CD4-positive, alpha-beta memory T cell (primary cell): ENCODE measurements around the gene LGI1. TPM values are rescaled to one million over a fixed set of nuclear protein-coding genes. Genes with fewer than 3 reads are reported as not detected.

Experiments
- CTCF ChIA-PET: fragments of 350-600 bp; sonication (Branson Sonifier 250); formaldehyde crosslinking; loops from one replicate; lab custom pipeline; 2021; ENCODE audit warnings: inconsistent platforms; ENCODE audit not compliant: partially characterized antibody; lab: Charles Lee
- POLR2A ChIA-PET: fragments of 350-600 bp; sonication (Branson Sonifier 250); formaldehyde crosslinking; loops from one replicate; lab custom pipeline; 2021; ENCODE audit not compliant: partially characterized antibody; lab: Charles Lee
- DNase-seq, 5 donors: peaks; one replicate each; pipeline versions ENCODE4 v3.0.0 to v3.0.0-alpha.2; 2020 to 2022; ENCODE audit warnings: mixed read lengths in 1 of 5
- H3K27ac ChIP-seq: one replicate; pipeline ENCODE4 v1.7.0; 2013; ENCODE audit warnings: low read depth, low read length
- H3K27me3 ChIP-seq: 2 replicates; pipeline ENCODE4 v1.7.0; 2013; ENCODE audit warnings: mild to moderate bottlenecking, low read length, moderate library complexity; ENCODE audit not compliant: insufficient read depth
- H3K36me3 ChIP-seq: 2 replicates; pipeline ENCODE4 v1.7.0; 2013; ENCODE audit warnings: mild to moderate bottlenecking, low read length, moderate library complexity; ENCODE audit not compliant: insufficient read depth
- H3K4me1 ChIP-seq: 2 replicates; pipeline ENCODE4 v1.7.0; 2013; ENCODE audit warnings: mild to moderate bottlenecking, low read length, moderate library complexity; ENCODE audit not compliant: insufficient read depth
- H3K4me3 ChIP-seq, 2 donors: one replicate each; pipeline ENCODE4 v1.7.0; 2013; ENCODE audit warnings: low read length in 2 of 2, mild to moderate bottlenecking in 1 of 2
- H3K9me3 ChIP-seq, 2 donors: one replicate each; pipeline ENCODE4 v1.7.0; 2013; ENCODE audit warnings: low read length in 2 of 2, control low read depth in 1 of 2; ENCODE audit not compliant: control insufficient read depth in 1 of 2
- H3K27ac Mint-ChIP-seq, 7 donors: one replicate each; pipeline ENCODE4 v1.8.0; 2020 to 2021; ENCODE audit warnings: mixed read lengths in 7 of 7, mild to moderate bottlenecking in 6 of 7, inconsistent platforms in 3 of 7, moderate library complexity in 3 of 7
- H3K27me3 Mint-ChIP-seq, 2 donors: one replicate each; pipeline ENCODE4 v1.8.0; 2020 to 2021; ENCODE audit warnings: mixed read lengths in 2 of 2
- H3K36me3 Mint-ChIP-seq, 2 donors: one replicate each; pipeline ENCODE4 v1.8.0; 2020 to 2021; ENCODE audit warnings: mixed read lengths in 2 of 2, inconsistent platforms in 1 of 2, mild to moderate bottlenecking in 1 of 2
- H3K4me1 Mint-ChIP-seq, 4 donors: one replicate each; pipeline ENCODE4 v1.8.0; 2020 to 2021; ENCODE audit warnings: mixed read lengths in 4 of 4, mild to moderate bottlenecking in 1 of 4
- H3K4me3 Mint-ChIP-seq, 8 donors: one replicate each; pipeline ENCODE4 v1.8.0; 2020 to 2021; ENCODE audit warnings: mixed read lengths in 8 of 8, mild to moderate bottlenecking in 7 of 8, moderate library complexity in 6 of 8, inconsistent platforms in 3 of 8
- H3K9me3 Mint-ChIP-seq, 8 donors: one replicate each; pipeline ENCODE4 v1.8.0; 2020 to 2021; ENCODE audit warnings: mixed read lengths in 8 of 8, mild to moderate bottlenecking in 5 of 8, inconsistent platforms in 3 of 8, moderate library complexity in 1 of 8
- intact Hi-C: fragments of 100-400 bp; cut with micrococcal nuclease; formaldehyde crosslinking; loops from one replicate; pipeline ENCODE4 v1.15.1; 2023
- polyA plus RNA-seq, 2 donors: library from polyadenylated mRNA; unstranded; fragments of 300-500 nt; fragmentation: Illumina TruSeq; gene quantifications; one replicate each; pipeline ENCODE4 v1.2.3, GENCODE V29; 2021
- total RNA-seq, 2 experiments: library from RNA; stranded (reverse); gene quantifications; one replicate each; pipeline ENCODE4 v1.2.3, GENCODE V29; 2021

LGI1 gene
- total and polyA plus RNA-seq, 4 experiments from 2014 or later, result not detected

GRCh38 chr10:93766918-93767317 is 9.2 kb downstream of the LGI1 start:
- peaks cover 20 to 25% of the 10 kb centered on the region in 2 donors for H3K27me3 Mint-ChIP-seq
- no peak overlapping the region for H3K27ac Mint-ChIP-seq
- no peak overlapping the region for H3K4me3 ChIP-seq
- no peaks in the 10 kb centered on the region for H3K27me3 ChIP-seq
- peaks cover 0 to 3% (median 0%) of the 10 kb centered on the region in 4 donors for H3K4me1 Mint-ChIP-seq
- H3K36me3 Mint-ChIP-seq, result no peaks in the 10 kb centered on the region
- intact Hi-C loops, result no loop called here
- H3K9me3 Mint-ChIP-seq, result peaks cover 0 to 3% (median 0%) of the 10 kb centered on the region in 8 donors
- H3K27ac ChIP-seq, result no peak overlapping the region
- DNase-seq, result no peak
- H3K4me3 Mint-ChIP-seq, result no peak overlapping the region
- no peaks in the 10 kb centered on the region for H3K4me1 ChIP-seq
- ChIA-PET POLR2A (no interaction called here), CTCF (no interaction called here)
- H3K9me3 ChIP-seq, result no peaks in the 10 kb centered on the region
- H3K36me3 ChIP-seq, result no peaks in the 10 kb centered on the region

- no peak for DNase-seq
- Histone ChIP-seq H3K36me3 (no peaks in the 10 kb centered on the region), H3K9me3 (no peaks in the 10 kb centered on the region), H3K4me3 (no peak overlapping the region), H3K4me1 (no peaks in the 10 kb centered on the region), H3K27ac (no peak overlapping the region), H3K27me3 (no peaks in the 10 kb centered on the region)
- no peak overlapping the region for H3K4me3 Mint-ChIP-seq
- H3K27ac Mint-ChIP-seq, result no peak overlapping the region
- peaks cover 0 to 3% (median 0%) of the 10 kb centered on the region in 4 donors for H3K4me1 Mint-ChIP-seq
- H3K27me3 Mint-ChIP-seq, result peaks cover 14 to 22% of the 10 kb centered on the region in 2 donors
- POLR2A ChIA-PET, result no interaction called here
- peaks cover 0 to 2% (median 0%) of the 10 kb centered on the region in 8 donors for H3K9me3 Mint-ChIP-seq
- intact Hi-C loops, result no loop called here
- no peaks in the 10 kb centered on the region for H3K36me3 Mint-ChIP-seq
- CTCF ChIA-PET, result no interaction called here
Observed at GRCh38 chr10:93767724-93768399, 10.1 kb downstream of the LGI1 start.

GRCh38 chr10:93768892-93769291 is 11.2 kb downstream of the LGI1 start:
- no peaks in the 10 kb centered on the region for H3K27me3 ChIP-seq
- no peak for DNase-seq
- H3K36me3 Mint-ChIP-seq, result no peaks in the 10 kb centered on the region
- H3K27ac Mint-ChIP-seq, result no peak overlapping the region
- no peaks in the 10 kb centered on the region for H3K9me3 ChIP-seq
- H3K4me1 Mint-ChIP-seq, result no peaks in the 10 kb centered on the region
- H3K4me1 ChIP-seq, result no peaks in the 10 kb centered on the region
- no peak overlapping the region for H3K4me3 Mint-ChIP-seq
- H3K27me3 Mint-ChIP-seq, result peaks cover 13 to 23% of the 10 kb centered on the region in 2 donors
- ChIA-PET CTCF (no interaction called here), POLR2A (no interaction called here)
- no peaks in the 10 kb centered on the region for H3K9me3 Mint-ChIP-seq
- H3K36me3 ChIP-seq, result no peaks in the 10 kb centered on the region
- intact Hi-C loops, result no loop called here
- H3K27ac ChIP-seq, result no peak overlapping the region
- H3K4me3 ChIP-seq, result no peak overlapping the region

- CTCF ChIA-PET, result no interaction called here
- DNase-seq, result no peak
- H3K4me1 ChIP-seq, result no peaks in the 10 kb centered on the region
- Mint-ChIP-seq H3K27me3 (peaks cover 11 to 29% of the 10 kb centered on the region in 2 donors), H3K4me3 (no peak overlapping the region), H3K27ac (no peak overlapping the region), H3K4me1 (no peaks in the 10 kb centered on the region), H3K9me3 (no peaks in the 10 kb centered on the region), H3K36me3 (no peaks in the 10 kb centered on the region)
- no peaks in the 10 kb centered on the region for H3K9me3 ChIP-seq
- no peaks in the 10 kb centered on the region for H3K36me3 ChIP-seq
- no peak overlapping the region for H3K27ac ChIP-seq
- intact Hi-C loops, result no loop called here
- no peaks in the 10 kb centered on the region for H3K27me3 ChIP-seq
- POLR2A ChIA-PET, result no interaction called here
- H3K4me3 ChIP-seq, result no peak overlapping the region
Observed at GRCh38 chr10:93771354-93771753, 13.6 kb downstream of the LGI1 start.

GRCh38 chr10:93773120-93773519 is 15.4 kb downstream of the LGI1 start:
- intact Hi-C loops, result no loop called here
- Histone ChIP-seq H3K4me3 (no peak overlapping the region), H3K36me3 (no peaks in the 10 kb centered on the region), H3K9me3 (no peaks in the 10 kb centered on the region), H3K27me3 (no peaks in the 10 kb centered on the region), H3K27ac (no peak overlapping the region), H3K4me1 (no peaks in the 10 kb centered on the region)
- Mint-ChIP-seq H3K27me3 (peaks cover 6 to 27% of the 10 kb centered on the region in 2 donors), H3K36me3 (no peaks in the 10 kb centered on the region), H3K27ac (no peak overlapping the region), H3K4me1 (no peaks in the 10 kb centered on the region), H3K4me3 (no peak overlapping the region), H3K9me3 (no peaks in the 10 kb centered on the region)
- DNase-seq, result no peak
- CTCF ChIA-PET, result no interaction called here
- POLR2A ChIA-PET, result no interaction called here

GRCh38 chr10:93773705-93774104 is 16.0 kb downstream of the LGI1 start:
- Histone ChIP-seq H3K9me3 (no peaks in the 10 kb centered on the region), H3K4me1 (no peaks in the 10 kb centered on the region), H3K27me3 (no peaks in the 10 kb centered on the region), H3K36me3 (no peaks in the 10 kb centered on the region), H3K27ac (no peak overlapping the region), H3K4me3 (no peak overlapping the region)
- DNase-seq, result no peak
- H3K4me1 Mint-ChIP-seq, result no peaks in the 10 kb centered on the region
- H3K4me3 Mint-ChIP-seq, result no peak overlapping the region
- H3K9me3 Mint-ChIP-seq, result no peaks in the 10 kb centered on the region
- H3K27ac Mint-ChIP-seq, result no peak overlapping the region
- ChIA-PET POLR2A (no interaction called here), CTCF (no interaction called here)
- peaks cover 6 to 29% of the 10 kb centered on the region in 2 donors for H3K27me3 Mint-ChIP-seq
- H3K36me3 Mint-ChIP-seq, result no peaks in the 10 kb centered on the region
- intact Hi-C loops, result no loop called here

- DNase-seq, result no peak
- no peak overlapping the region for H3K4me3 ChIP-seq
- ChIA-PET CTCF (no interaction called here), POLR2A (no interaction called here)
- no peaks in the 10 kb centered on the region for H3K4me1 Mint-ChIP-seq
- no peak overlapping the region for H3K27ac Mint-ChIP-seq
- no peaks in the 10 kb centered on the region for H3K36me3 Mint-ChIP-seq
- H3K36me3 ChIP-seq, result no peaks in the 10 kb centered on the region
- no peaks in the 10 kb centered on the region for H3K9me3 Mint-ChIP-seq
- no peaks in the 10 kb centered on the region for H3K9me3 ChIP-seq
- no peak overlapping the region for H3K27ac ChIP-seq
- intact Hi-C loops, result no loop called here
- no peaks in the 10 kb centered on the region for H3K4me1 ChIP-seq
- H3K27me3 Mint-ChIP-seq, result peaks cover 3 to 24% of the 10 kb centered on the region in 2 donors
- no peaks in the 10 kb centered on the region for H3K27me3 ChIP-seq
- no peak overlapping the region for H3K4me3 Mint-ChIP-seq
Observed at GRCh38 chr10:93775356-93775755, 17.6 kb downstream of the LGI1 start.
